GM15510 (cell line): ENCODE data around the gene UBL7.

Source experiments
- POLR2A ChIP-seq: IDR thresholded peaks from 3 replicates; pipeline ENCODE4 v1.6.1; 2011; ENCODE audit warnings: borderline replicate concordance; ENCODE audit not compliant: insufficient read length; ENCODE audit errors: extremely low read depth

The UBL7 gene

DNA sequence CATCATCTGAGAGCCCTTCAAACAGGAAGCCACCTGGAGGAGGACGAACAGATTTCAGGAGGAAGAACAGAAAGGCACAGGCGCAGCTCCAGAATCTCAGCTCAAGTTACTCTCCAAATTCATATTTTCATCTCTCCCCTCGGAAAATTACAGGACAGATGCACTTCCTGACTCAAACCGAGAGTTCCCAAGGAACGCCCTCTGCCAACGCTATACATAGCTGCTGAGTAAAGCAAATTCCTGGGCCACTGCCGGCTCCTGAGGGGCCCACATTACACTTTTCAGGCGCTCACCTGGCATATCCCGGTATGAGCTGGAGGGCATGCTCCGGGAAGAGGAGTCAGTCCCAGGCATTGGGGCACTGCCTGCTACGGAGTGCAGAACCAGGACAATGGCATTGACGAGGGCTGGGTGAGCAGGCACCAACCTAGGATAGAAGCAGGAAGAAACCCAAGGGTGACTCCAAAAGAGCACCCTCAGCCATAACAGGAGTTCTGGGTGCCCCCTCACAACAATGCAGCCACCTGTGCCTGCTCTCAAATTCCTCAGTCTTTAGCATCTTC lies 11.2 kb downstream of the UBL7 start:
- TF ChIP-seq POLR2A, result no peak

DNA sequence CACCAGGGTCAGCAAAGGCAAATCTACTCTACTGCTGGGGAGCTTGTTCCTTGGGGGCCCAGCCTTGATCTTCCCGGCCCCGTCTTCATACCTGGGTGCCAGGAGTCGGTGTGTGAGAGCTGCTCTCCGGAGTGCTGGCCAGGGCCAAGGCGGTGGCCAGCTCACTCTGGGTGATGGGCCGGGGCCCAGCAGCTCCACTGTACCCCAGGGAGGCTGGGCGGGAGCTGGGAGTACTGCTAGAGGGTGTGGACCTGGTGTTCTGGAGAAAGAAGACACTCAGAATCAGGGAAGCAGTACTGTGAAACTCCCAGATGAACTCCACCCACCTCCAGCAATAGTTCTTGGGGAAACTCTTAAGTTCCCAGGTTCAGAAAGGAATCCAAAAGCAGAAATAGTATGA lies 11.9 kb downstream of the UBL7 start:
- no peak for TF ChIP-seq POLR2A

GRCh38 chr15:74445816-74446763 lies 14.9 kb downstream of the UBL7 start:
- TF ChIP-seq POLR2A, result no peak

DNA sequence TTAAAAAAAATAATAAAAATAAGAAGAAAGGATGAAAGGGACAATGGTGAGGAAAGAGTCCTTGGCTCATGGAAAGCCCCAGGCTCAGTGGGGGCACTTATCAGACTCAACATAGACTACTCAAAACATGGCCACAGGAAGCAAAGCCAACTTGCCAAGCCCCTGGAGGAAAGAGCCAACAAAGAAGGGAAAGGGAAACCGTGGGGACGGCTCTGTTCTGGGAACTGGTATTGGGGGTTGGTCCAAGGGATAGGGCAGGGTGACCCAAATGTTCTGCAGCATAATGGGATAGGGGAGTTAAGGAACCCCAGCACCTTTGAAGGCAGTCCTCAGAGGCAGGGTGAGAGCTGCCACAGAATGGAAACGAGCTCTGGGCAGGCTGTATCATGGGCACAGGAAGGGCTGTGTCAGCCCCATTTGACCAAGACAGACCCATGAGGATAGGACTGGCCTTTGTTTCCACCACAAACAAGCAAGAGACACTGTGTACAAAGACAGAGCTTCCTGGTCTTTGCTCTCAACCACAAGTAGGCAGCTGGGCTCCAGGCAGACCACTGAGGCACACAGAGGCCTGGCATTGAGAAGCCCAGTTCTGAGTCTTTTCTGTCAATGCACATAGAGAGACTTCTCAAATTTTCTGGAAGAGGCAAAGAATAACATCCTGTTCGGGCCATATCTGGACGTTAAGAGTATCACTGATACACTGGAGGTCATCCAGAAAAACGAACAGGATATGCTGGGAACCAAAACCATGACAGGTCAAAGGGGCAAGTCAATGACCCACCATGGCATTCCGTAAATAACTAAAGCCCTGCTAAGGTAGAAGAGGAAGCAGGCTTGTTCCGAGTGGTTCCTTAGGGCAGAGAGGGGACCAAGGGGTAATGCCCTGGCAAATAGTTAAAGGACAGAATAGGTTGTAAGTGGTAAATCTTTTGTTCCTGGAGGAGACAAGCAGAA lies 16.6 kb downstream of the UBL7 start:
- TF ChIP-seq POLR2A, result no peak

- no peak for TF ChIP-seq POLR2A
These were observed 17.7 kb downstream of the UBL7 start for GRCh38 chr15:74443100-74443909.

GRCh38 chr15:74442604-74443003 lies 18.4 kb downstream of the UBL7 start:
- no peak for TF ChIP-seq POLR2A

DNA sequence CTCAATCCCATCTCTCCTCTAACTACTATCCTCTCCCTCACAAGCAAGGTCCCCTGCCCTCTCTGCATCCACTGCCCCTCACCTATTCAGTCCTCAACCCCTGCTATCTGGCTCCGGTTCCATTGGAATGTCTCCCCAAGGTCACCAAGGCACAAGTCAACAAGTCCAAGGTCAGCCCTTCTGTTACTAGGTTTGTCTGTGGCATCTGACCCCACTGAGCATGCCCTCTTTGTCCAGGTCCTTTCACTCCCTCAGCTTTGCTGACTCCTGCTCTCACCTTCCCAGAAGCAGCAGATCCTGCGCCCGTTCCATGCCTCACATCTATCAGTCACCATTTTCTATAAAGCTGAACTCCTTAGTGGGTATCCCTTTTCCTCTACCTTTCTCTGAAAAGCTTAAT lies 18.9 kb downstream of the UBL7 start:
- no peak for TF ChIP-seq POLR2A

DNA sequence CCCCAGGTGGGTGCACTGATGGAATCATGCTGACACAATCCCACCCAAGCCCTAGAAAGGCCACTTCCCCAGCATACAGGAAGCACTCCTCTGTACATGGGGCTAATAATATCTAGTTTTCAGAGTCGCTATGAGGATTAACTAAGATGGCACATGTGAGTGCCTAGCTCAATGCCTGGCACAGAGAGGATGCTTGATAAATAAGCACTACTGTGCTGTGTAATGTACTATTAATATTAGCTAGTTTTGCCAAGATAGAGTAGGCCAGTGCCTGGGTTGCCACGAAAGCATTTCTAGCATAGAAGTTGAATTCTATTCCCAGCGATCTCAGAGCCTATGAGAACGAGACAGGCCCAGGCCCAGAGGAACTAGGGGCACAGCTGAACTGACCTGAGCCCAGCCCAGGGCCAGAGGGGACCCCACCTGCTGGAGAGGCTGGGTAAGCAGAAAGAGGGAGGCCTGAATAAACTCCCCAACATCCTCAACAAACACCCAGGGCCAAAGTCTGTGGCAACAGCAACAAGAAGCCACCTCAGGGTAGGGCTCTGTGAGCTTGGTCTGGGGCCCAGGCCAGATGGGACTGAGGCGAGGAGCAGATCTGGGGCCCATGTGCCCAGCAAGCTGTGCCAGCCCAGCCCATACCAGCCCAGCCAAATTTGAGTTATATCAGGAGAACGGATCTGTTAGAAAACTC lies 19.6 kb downstream of the UBL7 start:
- no peak for TF ChIP-seq POLR2A

GRCh38 chr15:74438721-74439316 lies 22.1 kb downstream of the UBL7 start:
- TF ChIP-seq POLR2A, result no peak

GRCh38 chr15:74438206-74438605 lies 22.8 kb downstream of the UBL7 start:
- no peak for TF ChIP-seq POLR2A

- TF ChIP-seq POLR2A, result no peak
These were observed 26.5 kb downstream of the UBL7 start for GRCh38 chr15:74434263-74435136.

GRCh38 chr15:74433592-74434262 lies 27.2 kb downstream of the UBL7 start, which contains the start of gene SEMA7A:
Gene SEMA7A, minus strand, starts transcription at chr15:74433958. Its CDS starts 40 bp downstream, at chr15:74433918.
- TF ChIP-seq POLR2A, result peak; percentile 99

- no peak for TF ChIP-seq POLR2A
These were observed 27.9 kb downstream of the UBL7 start for GRCh38 chr15:74432968-74433591.
